K562 (cell line): ENCODE results near the gene TSPAN11. TPM values are rescaled to one million over a fixed set of nuclear protein-coding genes. Genes with fewer than 3 reads are reported as not detected.

Experiments used
- ATAC-seq: fragments of 200-7000 bp; cut with Tn5 transposase; 3 replicates; pipeline ENCODE4 v1.9.1; 2020; ENCODE audit warnings: moderate library complexity
- BruUV-seq: library from RNA; stranded (reverse); fragments of 400-500 nt; replicated peaks from 2 replicates; lab custom pipeline; 2021; lab: Mats Ljungman, UMichigan
- CTCF ChIA-PET: fragments of 300-600 bp; formaldehyde crosslinking; extraction: SDS; loops from one replicate; lab custom pipeline; 2021; ENCODE audit warnings: low intra/inter-chr PET ratio; lab: Yijun Ruan, JAX
- POLR2A ChIA-PET: fragments of 300-600, 350-650 bp; sonication (Branson Sonifier 250); formaldehyde crosslinking; extraction: SDS; loops from one replicate; lab custom pipeline; 2021; ENCODE audit warnings: antibody characterized with exemption, inconsistent platforms; lab: Yijun Ruan, JAX
- DNase-seq, 4 experiments: peaks; one replicate each; pipeline versions ENCODE4 v3.0.0 to v3.0.0-alpha.2; 2011 to 2018; ENCODE audit warnings: low spot score in 3 of 4, mixed read lengths in 3 of 4; ENCODE audit errors: extremely low read depth in 1 of 4
- FAIRE-seq: peaks from 2 replicates; lab custom pipeline; 2011; peaks lifted over from hg19 to GRCh38; lab: Jason Lieb, UNC
- H2AFZ ChIP-seq: 2 replicates; pipeline ENCODE4 v1.6.0; 2011; ENCODE audit warnings: low read depth, low read length, control low read depth, inconsistent platforms
- H3K27ac ChIP-seq: fragments of 200-600 bp; 3 replicates; pipeline ENCODE4 v1.8.0; 2011; ENCODE audit warnings: low read depth, mild to moderate bottlenecking, control low read depth, inconsistent platforms, low read length, moderate library complexity, mixed read lengths; ENCODE audit errors: extremely low read depth
- H3K27me3 ChIP-seq, 2 experiments: fragments of 300-600 bp in 1 of 2; 2 replicates in 1 of 2; 3 replicates in 1 of 2; pipeline versions ENCODE4 v1.6.0 to v1.8.0; 2011; ENCODE audit warnings: inconsistent platforms in 2 of 2, low read length in 2 of 2, mild to moderate bottlenecking in 1 of 2, mixed read lengths in 1 of 2, moderate library complexity in 1 of 2; ENCODE audit not compliant: control insufficient read depth in 2 of 2, insufficient read depth in 2 of 2
- H3K36me3 ChIP-seq: fragments of 300-600 bp; 3 replicates; pipeline ENCODE4 v1.8.0; 2011; ENCODE audit warnings: mild to moderate bottlenecking, low read length, inconsistent platforms; ENCODE audit not compliant: control insufficient read depth, insufficient read depth
- H3K4me1 ChIP-seq, 2 experiments: fragments of 200-600 bp in 1 of 2; replicated peaks in 1 of 2; 2 replicates in 1 of 2; 3 replicates in 1 of 2; pipeline versions ENCODE4 v1.5.1 to v1.8.0; 2011; ENCODE audit warnings: inconsistent platforms in 2 of 2, low read length in 2 of 2, mild to moderate bottlenecking in 1 of 2, mixed read lengths in 1 of 2, moderate library complexity in 1 of 2; ENCODE audit not compliant: control insufficient read depth in 2 of 2, insufficient read depth in 2 of 2
- H3K4me2 ChIP-seq: 2 replicates; pipeline ENCODE4 v1.6.1; 2011; ENCODE audit warnings: low read length, control low read depth, inconsistent platforms, mixed read lengths; ENCODE audit not compliant: insufficient read depth
- H3K4me3 ChIP-seq: fragments of 200-600 bp; sonication (generic), shearing (Covaris generic); 2 replicates; pipeline ENCODE4 v1.5.1; 2016; ENCODE audit warnings: control low read depth, inconsistent platforms
- H3K79me2 ChIP-seq: fragments of 200-600 bp; 3 replicates; pipeline ENCODE4 v1.8.0; 2011; ENCODE audit warnings: low read length, inconsistent platforms; ENCODE audit not compliant: control insufficient read depth, insufficient read depth
- H3K9ac ChIP-seq, 2 experiments: 2 replicates each; pipeline versions ENCODE4 v1.6.0 to v1.6.1; 2011; ENCODE audit warnings: low read depth in 2 of 2, low read length in 2 of 2, control low read depth in 1 of 2, inconsistent platforms in 1 of 2, mild to moderate bottlenecking in 1 of 2, mixed read lengths in 1 of 2; ENCODE audit not compliant: insufficient read depth in 1 of 2
- H3K9me1 ChIP-seq: one replicate; pipeline ENCODE4 v1.6.0; 2011; ENCODE audit warnings: inconsistent platforms, mild to moderate bottlenecking, low read length, moderate library complexity; ENCODE audit not compliant: control insufficient read depth, insufficient read depth
- H3K9me3 ChIP-seq: replicated peaks from 2 replicates; pipeline ENCODE4 v1.5.1; 2011; ENCODE audit warnings: low read depth, low read length, inconsistent platforms; ENCODE audit not compliant: control insufficient read depth, insufficient read depth
- H4K20me1 ChIP-seq: replicated peaks from 2 replicates; pipeline ENCODE4 v1.6.1; 2011; ENCODE audit warnings: low read length, inconsistent platforms, mixed read lengths; ENCODE audit not compliant: control insufficient read depth, insufficient read depth
- CAMTA2 ChIP-seq: fragments of 250-450 bp; sonication (Bioruptor Pico); conservative IDR thresholded peaks from 2 replicates; pipeline ENCODE4 v1.5.1; 2022
- CCNT2 ChIP-seq: IDR thresholded peaks from 2 replicates; pipeline ENCODE4 v1.6.1; 2011; ENCODE audit warnings: borderline replicate concordance, low read depth, mild to moderate bottlenecking, moderate library complexity, mixed read lengths, low read length; ENCODE audit not compliant: insufficient read length; ENCODE audit errors: extremely low read depth
- EP300 ChIP-seq: IDR thresholded peaks from 2 replicates; pipeline ENCODE4 v1.6.1; 2012; ENCODE audit warnings: low read length, improper control_type of control experiment
- NFATC3 ChIP-seq: fragments of 450-650 bp; IDR thresholded peaks from 2 replicates; pipeline ENCODE4 v1.6.1; 2017; ENCODE audit warnings: mild to moderate bottlenecking
- RAD21 ChIP-seq, 2 experiments: fragments of 250-450 bp in 1 of 2; fragments of 450-650 bp in 1 of 2; sonication (Bioruptor Pico) in 1 of 2; formaldehyde crosslinking in 1 of 2; IDR thresholded peaks in 1 of 2; conservative IDR thresholded peaks in 1 of 2; 2 replicates each; pipeline versions ENCODE4 v1.4.0 to v1.8.0; 2020 to 2022; ENCODE audit warnings: mild to moderate bottlenecking in 2 of 2, moderate library complexity in 1 of 2
- SMC3 ChIP-seq: conservative IDR thresholded peaks from 2 replicates; pipeline ENCODE4 v1.6.1; 2011; ENCODE audit warnings: low read depth, low read length, improper control_type of control experiment; ENCODE audit not compliant: insufficient read depth
- U2AF1 ChIP-seq: fragments of 200-400 bp; formaldehyde crosslinking; optimal IDR thresholded peaks from 2 replicates; pipeline ENCODE3; 2017; ENCODE audit warnings: mild to moderate bottlenecking, low read depth, low read length, moderate library complexity
- ZNF23 ChIP-seq: fragments of 250-450 bp; sonication (Bioruptor Pico); IDR thresholded peaks from 2 replicates; pipeline ENCODE4 v1.4.0; 2020; ENCODE audit warnings: mild to moderate bottlenecking
- WGBS: fragments of 100-300 bp; shearing (Covaris generic); methylation state at CpG from one replicate; pipeline ENCODE4 v1.1.6; 2016; ENCODE audit warnings: low coverage, mixed read lengths; ENCODE audit not compliant: insufficient coverage; ENCODE audit errors: missing lambda C conversion rate; 5-methylcytosine and 5-hydroxymethylcytosine counted together
- in situ Hi-C: fragments of 300-500 bp; cut with MboI; formaldehyde crosslinking; loops from 4 replicates; pipeline ENCODE4 v1.15.0; 2018; ENCODE audit warnings: inconsistent platforms, mixed read lengths
- intact Hi-C: fragments of 100-400 bp; cut with micrococcal nuclease; formaldehyde crosslinking; loops from 2 replicates; pipeline ENCODE4 v1.14.2; 2022
- polyA plus RNA-seq, 8 experiments: library from polyadenylated mRNA; depleted of rRNA in 4 of 8; stranded (reverse) in 5 of 8; unstranded in 3 of 8; fragments of >200 nt; fragmentation: Nextera tagmentation in 2 of 8; fragmentation: Illumina TruSeq in 1 of 8; extraction: Ambion mirVana in 2 of 8; extraction: Trizol in 1 of 8; gene quantifications; 2 replicates each; pipeline versions ENCODE4 v1.2.1 to v1.2.3, GENCODE V29; 2011 to 2014; ENCODE audit warnings: inconsistent platforms in 1 of 8, missing spikeins in 1 of 8
- total RNA-seq, 7 experiments: library from RNA; depleted of rRNA in 6 of 7; stranded (reverse); fragments of >200 nt in 6 of 7; fragmentation: Illumina TruSeq in 2 of 7; extraction: Trizol in 2 of 7; gene quantifications; 2 replicates each; pipeline versions ENCODE4 v1.2.1 to v1.2.3, GENCODE V29; 2011 to 2021; ENCODE audit warnings: low replicate concordance in 1 of 7
- TF ChIP-seq, protein P1 (sequence below), 3 experiments: IDR thresholded peaks in 2 of 3; conservative IDR thresholded peaks in 1 of 3; 2 replicates each; pipeline ENCODE4 v1.5.1; 2011 to 2012; ENCODE audit warnings: low read length in 3 of 3, mild to moderate bottlenecking in 3 of 3, control low read depth in 2 of 3, improper control_type of control experiment in 1 of 3, inconsistent platforms in 1 of 3, low read depth in 1 of 3, mixed read lengths in 1 of 3, moderate library complexity in 1 of 3; ENCODE audit not compliant: insufficient read depth in 2 of 3
- TF ChIP-seq, protein P2 (sequence below): sonication (generic); formaldehyde crosslinking; IDR thresholded peaks from 2 replicates; pipeline ENCODE4 v1.8.1; 2023; ENCODE audit warnings: missing genetic modification reagents, mild to moderate bottlenecking, borderline replicate concordance

Gene TSPAN11
- total and polyA plus RNA-seq, 9 of the 15 experiments (the other 6 are each of a cell fraction or from before 2014, with no cell fraction given): not detected

- Histone ChIP-seq H3K4me1 (no peaks in the 10 kb centered on the region), H3K27me3 (peaks cover 10 to 52% of the 10 kb centered on the region in 2 experiments; a peak in 4 of 5 replicates), H3K4me2 (no peak overlapping the region), H2AFZ (no peak overlapping the region), H3K4me3 (no peak overlapping the region), H3K27ac (no peak overlapping the region), H3K9ac (no peak overlapping the region; a peak in 1 of 4 replicates), H3K9me3 (no peaks in the 10 kb centered on the region), H3K9me1 (no peaks in the 10 kb centered on the region), H3K79me2 (no peaks in the 10 kb centered on the region), H3K36me3 (no peaks in the 10 kb centered on the region), H4K20me1 (0 out of 2 replicates have a peak, but pooled peaks cover 5% of the 10 kb centered on the region)
- intact Hi-C loops: no loop called here
- in situ Hi-C loops: no loop called here
- POLR2A ChIA-PET: interaction anchor here (1.1 to 1.2 kb wide), 2 partner anchors 14 to 25 kb away, joined by 3 read pairs; no protein-coding TSS in a partner anchor
- DNase-seq (peak in 1 of 4 experiments; percentile 37), ATAC-seq (peak; percentile 92), FAIRE-seq (peak; percentile 32)
- CTCF ChIA-PET: interaction anchor here (1.1 kb wide), 1 partner anchor 161 kb away, joined by 4 read pairs; no protein-coding TSS in a partner anchor
- under 1% methylated on average over 11 of the region's 11 CpGs for WGBS
- BruUV-seq: no TSS peak
- TF ChIP-seq EP300: no peak
- TF ChIP-seq U2AF1: no peak
- no peak for TF ChIP-seq CAMTA2
- TF ChIP-seq, protein P1, sequence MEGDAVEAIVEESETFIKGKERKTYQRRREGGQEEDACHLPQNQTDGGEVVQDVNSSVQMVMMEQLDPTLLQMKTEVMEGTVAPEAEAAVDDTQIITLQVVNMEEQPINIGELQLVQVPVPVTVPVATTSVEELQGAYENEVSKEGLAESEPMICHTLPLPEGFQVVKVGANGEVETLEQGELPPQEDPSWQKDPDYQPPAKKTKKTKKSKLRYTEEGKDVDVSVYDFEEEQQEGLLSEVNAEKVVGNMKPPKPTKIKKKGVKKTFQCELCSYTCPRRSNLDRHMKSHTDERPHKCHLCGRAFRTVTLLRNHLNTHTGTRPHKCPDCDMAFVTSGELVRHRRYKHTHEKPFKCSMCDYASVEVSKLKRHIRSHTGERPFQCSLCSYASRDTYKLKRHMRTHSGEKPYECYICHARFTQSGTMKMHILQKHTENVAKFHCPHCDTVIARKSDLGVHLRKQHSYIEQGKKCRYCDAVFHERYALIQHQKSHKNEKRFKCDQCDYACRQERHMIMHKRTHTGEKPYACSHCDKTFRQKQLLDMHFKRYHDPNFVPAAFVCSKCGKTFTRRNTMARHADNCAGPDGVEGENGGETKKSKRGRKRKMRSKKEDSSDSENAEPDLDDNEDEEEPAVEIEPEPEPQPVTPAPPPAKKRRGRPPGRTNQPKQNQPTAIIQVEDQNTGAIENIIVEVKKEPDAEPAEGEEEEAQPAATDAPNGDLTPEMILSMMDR (IDR thresholded peaks at IDR 0.05 in 2 of 3, conservative IDR thresholded peaks at IDR 0.05 in 1 of 3; ENCODE audit: insufficient read depth in 2 of 3, low read depth in 1 of 3, low read length in 3 of 3): peak; percentile 44 to 47 (median 47)
- TF ChIP-seq NFATC3: no peak
- TF ChIP-seq SMC3: 0 out of 2 replicates have a peak, but pooled peaks have one; percentile 28
- TF ChIP-seq RAD21 (CRISPR knock-in tag; conservative IDR thresholded peaks at IDR 0.05 in 1 of 2, IDR thresholded peaks at IDR 0.05 in 1 of 2): peak in 1 of 2 experiments; percentile 46; a peak in 2 of 4 replicates
- TF ChIP-seq CCNT2: no peak
- TF ChIP-seq, protein P2, sequence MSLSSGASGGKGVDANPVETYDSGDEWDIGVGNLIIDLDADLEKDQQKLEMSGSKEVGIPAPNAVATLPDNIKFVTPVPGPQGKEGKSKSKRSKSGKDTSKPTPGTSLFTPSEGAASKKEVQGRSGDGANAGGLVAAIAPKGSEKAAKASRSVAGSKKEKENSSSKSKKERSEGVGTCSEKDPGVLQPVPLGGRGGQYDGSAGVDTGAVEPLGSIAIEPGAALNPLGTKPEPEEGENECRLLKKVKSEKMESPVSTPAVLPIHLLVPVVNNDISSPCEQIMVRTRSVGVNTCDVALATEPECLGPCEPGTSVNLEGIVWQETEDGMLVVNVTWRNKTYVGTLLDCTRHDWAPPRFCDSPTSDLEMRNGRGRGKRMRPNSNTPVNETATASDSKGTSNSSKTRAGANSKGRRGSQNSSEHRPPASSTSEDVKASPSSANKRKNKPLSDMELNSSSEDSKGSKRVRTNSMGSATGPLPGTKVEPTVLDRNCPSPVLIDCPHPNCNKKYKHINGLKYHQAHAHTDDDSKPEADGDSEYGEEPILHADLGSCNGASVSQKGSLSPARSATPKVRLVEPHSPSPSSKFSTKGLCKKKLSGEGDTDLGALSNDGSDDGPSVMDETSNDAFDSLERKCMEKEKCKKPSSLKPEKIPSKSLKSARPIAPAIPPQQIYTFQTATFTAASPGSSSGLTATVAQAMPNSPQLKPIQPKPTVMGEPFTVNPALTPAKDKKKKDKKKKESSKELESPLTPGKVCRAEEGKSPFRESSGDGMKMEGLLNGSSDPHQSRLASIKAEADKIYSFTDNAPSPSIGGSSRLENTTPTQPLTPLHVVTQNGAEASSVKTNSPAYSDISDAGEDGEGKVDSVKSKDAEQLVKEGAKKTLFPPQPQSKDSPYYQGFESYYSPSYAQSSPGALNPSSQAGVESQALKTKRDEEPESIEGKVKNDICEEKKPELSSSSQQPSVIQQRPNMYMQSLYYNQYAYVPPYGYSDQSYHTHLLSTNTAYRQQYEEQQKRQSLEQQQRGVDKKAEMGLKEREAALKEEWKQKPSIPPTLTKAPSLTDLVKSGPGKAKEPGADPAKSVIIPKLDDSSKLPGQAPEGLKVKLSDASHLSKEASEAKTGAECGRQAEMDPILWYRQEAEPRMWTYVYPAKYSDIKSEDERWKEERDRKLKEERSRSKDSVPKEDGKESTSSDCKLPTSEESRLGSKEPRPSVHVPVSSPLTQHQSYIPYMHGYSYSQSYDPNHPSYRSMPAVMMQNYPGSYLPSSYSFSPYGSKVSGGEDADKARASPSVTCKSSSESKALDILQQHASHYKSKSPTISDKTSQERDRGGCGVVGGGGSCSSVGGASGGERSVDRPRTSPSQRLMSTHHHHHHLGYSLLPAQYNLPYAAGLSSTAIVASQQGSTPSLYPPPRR (CRISPR knock-in tag): no peak
- no peak for TF ChIP-seq ZNF23 (CRISPR knock-in tag)
These were observed 85.4 kb downstream of the TSPAN11 start for GRCh38 chr12:31011746-31012566.
